ENCODE results near the gene PACS1.

- TF ChIP-seq EZH2phosphoT487 (IDR thresholded peaks at IDR 0.05; ENCODE audit: borderline replicate concordance) (no peak), CTCF (conservative IDR thresholded peaks at IDR 0.05; ENCODE audit: low read length) (no peak)
These were observed 118.5 kb downstream of the PACS1 start for GRCh38 chr11:66188580-66188979.
